Right ventricle myocardium inferior (tissue), 1 donor: ENCODE results near the gene MRPL44. TPM values are rescaled to one million over a fixed set of nuclear protein-coding genes. Genes with fewer than 3 reads are reported as not detected.
"Not testable (repeated sequence)": the region's sequence is repeated elsewhere in the genome, so short reads cannot be mapped to it uniquely, and the experiment has no call there.

Experiments
- ATAC-seq: fragments of 200-7000 bp; cut with Tn5 transposase; one replicate; pipeline ENCODE4 v1.9.1; 2020; ENCODE audit warnings: mild to moderate bottlenecking, moderate library complexity
- DNase-seq: peaks from one replicate; pipeline ENCODE4 v3.0.0; 2021; ENCODE audit errors: missing footprints
- intact Hi-C: fragments of 100-400 bp; cut with DNase I; formaldehyde crosslinking; loops from one replicate; pipeline ENCODE4 v1.11.0; 2022
- total RNA-seq: library from RNA; stranded (reverse); fragmentation: NEBNext Ultra II Directional; extraction: Animal tissue kit (Norgen Biotek cat#: 25700); gene quantifications from one replicate; pipeline ENCODE4 v1.2.1, GENCODE V29; 2021
- donor health status: DM: no; HTN: yes; CAD: no; lungs with severe emphysema.

The MRPL44 gene
- total RNA-seq, 1 donor from 2014 or later, result 36.5 TPM

DNA sequence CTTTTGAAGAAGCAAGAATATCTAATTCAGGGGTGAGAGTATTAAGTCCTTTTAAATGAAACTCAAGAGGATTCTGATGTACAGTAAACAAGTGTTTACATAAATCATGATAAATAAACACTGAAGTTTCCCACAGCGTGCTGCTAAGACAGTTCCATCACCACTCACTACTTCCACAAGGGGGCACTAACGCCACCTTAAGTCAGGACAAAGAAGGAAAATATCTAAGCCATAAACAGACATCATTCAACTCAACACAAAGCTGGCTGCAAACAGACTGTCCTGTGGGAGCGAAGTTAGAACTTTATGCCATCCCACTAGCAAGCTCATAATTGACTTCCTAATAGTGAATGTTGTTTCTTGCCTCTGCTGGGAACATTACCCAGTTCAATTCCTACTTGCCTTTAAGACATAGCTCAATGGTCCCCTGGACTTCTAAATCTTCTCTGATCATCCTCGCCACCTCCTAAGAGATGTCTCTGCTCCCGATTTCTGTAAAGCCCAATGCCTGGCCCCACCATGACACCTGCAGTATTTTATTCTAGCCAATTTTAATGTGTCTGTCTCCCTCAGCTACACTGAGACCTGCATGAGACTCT is 36.5 kb downstream of the MRPL44 start:
- intact Hi-C loops, result loop anchor here (1.0 kb wide), 1 partner anchor 291 kb away; no protein-coding TSS in a partner anchor
- DNase-seq (no peak), ATAC-seq (peak; percentile 63)

DNA sequence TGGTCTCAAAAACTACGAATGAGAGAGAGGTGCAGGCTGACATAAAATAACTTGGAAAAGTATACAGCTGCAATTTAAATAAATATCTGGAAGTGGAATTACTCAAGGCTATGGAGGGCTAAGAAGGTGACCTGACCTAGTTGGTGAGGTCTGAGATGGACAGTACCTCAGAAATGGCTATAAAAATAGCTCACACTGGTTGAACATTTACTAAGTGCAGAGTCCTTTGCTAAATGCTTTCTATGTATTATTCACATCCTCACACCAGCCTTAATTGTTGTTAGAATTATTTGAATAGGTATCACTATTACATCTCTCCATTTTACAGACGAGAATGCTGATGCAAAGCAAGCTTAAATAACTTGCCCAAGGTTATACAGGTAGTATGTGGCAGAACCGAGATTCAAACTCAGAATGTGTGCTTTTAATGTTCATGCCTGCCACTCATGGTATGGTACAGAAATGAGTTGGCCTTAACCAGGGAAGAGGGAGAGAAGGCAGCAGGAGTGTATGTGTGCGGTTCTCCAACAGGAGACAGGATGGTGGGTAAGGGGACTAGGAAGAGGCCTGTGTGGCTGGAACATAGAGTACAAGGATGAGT is 37.4 kb downstream of the MRPL44 start:
- ATAC-seq (no peak), DNase-seq (no peak)
- intact Hi-C loops, result loop anchor here (5.0 kb wide), 1 partner anchor 43 kb away; the partner anchor contains the start of gene SERPINE2

DNA sequence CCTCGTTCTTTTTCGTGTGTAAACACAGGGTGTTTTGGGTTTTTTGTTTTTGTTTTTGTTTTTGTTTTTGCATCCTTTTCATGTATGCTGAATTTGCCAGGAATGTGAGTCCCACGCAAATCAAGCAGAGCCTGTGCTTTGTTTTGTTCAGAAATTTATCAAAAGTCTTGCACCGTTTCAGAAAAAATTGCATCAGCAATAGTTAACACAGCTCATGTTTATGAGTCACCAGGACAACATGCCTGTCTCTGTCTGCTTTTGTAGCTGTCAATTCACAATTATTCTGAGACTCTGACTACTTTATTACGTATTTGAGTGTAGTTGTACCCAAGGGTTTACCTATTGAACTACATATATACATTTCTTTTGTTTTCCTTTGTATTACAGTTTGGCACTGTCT is 38.3 kb downstream of the MRPL44 start:
- no peak for DNase-seq
- intact Hi-C loops, result loop anchor here (5.0 kb wide), 1 partner anchor 42 kb away; the partner anchor contains the start of gene SERPINE2
- no peak for ATAC-seq

DNA sequence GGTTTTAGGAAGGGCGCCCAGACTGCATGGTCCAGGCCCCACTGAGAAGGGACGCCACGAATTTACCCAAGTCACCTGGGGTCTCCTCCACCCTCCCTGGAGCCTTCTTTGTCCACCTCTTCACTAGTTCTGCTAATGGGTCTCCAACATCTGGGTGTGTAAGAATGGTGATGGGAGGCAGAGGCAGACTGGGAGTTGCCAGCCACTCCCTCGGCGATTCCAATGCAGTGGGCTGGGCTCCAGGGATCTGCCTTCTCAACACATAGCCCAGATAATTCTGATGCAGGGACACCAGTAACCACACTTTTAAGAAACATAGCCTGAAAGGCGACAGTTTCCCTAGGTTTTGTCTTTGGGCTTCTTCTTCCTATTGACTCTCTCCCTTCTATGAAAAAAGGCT is 39.1 kb downstream of the MRPL44 start:
- ATAC-seq (no peak), DNase-seq (no peak)
- intact Hi-C loops, result loop anchor here (5.0 kb wide), 1 partner anchor 41 kb away; the partner anchor contains the start of gene SERPINE2

DNA sequence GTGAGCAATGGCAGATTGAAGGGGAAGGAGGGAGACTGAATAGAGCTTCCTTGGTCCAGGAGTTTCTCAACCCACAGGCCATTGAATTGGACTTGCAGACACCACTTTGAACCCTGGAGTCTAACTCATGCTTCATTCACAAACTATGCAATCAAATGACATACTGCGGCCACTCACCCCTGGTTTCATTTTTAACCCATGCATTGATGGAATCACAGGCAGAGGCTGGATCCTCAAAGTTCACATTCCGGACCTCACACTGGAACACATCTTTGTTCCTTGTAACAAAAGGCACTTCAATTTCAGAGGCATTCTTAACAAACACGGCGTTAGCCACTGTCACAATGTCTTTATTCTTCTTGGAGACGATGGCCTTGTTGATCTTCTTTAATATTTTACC is 40.7 kb downstream of the MRPL44 start:
- ATAC-seq, result no peak
- intact Hi-C loops, result loop anchor here (5.0 kb wide), 1 partner anchor 39 kb away; the partner anchor contains the start of gene SERPINE2

DNA sequence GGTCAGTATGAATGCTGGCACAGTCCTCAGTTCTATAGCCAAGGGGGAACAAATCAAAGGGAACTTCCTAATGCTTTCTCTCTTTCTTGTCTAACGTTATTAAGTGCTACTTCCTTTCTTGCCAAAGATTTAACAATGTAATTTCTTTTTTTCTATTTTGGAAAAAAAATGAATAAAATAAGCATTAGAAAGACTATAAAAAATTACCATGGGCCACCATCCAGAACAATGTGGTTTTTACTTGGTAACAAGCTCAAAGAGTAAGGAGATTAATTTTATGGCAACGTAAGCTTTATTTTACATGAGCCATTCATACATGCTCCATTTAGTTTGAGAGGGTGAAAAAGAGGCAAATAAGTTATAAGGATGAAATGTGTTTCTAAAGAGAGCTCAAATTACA is 41.7 kb downstream of the MRPL44 start:
- no peak for DNase-seq
- no peak for ATAC-seq
- intact Hi-C loops, result loop anchor here (5.0 kb wide), 1 partner anchor 38 kb away; the partner anchor contains the start of gene SERPINE2

More for the DNA sequence above, 40.7 kb downstream of the MRPL44 start:
- no peak for DNase-seq

DNA sequence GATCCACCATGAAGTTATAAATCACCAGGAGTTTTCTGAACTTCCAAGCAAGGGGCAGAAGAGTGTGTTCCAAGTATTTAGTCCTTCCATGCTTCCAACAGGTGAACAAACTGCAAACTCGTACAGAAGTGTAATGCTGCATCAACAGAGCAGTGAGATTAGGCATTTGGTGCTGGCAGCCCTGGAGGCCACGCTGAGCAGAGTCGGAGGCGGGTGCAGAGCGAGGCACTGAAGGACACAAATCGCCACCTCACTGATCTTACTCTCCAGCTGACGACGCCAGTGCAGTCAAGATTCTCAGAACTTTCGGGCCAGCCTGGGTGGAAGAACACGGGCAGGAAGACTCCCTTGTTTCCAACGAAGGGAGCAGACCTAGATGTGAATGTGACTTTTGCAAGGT is 42.6 kb downstream of the MRPL44 start:
- no peak for ATAC-seq
- no peak for DNase-seq
- intact Hi-C loops, result loop anchor here (5.0 kb wide), 1 partner anchor 37 kb away; the partner anchor contains the start of gene SERPINE2

DNA sequence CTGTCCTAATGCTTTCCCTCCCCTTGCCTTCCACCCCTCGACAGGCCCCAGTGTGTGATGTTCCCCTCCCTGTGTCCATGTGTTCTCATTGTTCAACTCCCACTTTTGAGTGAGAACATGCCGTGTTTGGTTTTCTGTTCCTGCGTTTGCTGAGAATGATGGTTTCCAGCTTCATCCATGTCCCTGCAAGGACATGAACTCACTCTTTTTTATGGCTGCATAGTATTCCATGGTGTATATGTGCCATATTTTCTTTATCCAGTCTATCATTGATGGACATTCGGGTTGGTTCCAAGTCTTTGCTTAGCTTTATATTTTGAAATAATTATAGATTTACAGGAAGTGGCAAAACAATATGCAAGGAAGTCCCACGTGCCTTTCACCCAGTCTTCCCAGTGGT is 43.4 kb downstream of the MRPL44 start:
- ATAC-seq, intact Hi-C loops, DNase-seq: not testable (repeated sequence)

DNA sequence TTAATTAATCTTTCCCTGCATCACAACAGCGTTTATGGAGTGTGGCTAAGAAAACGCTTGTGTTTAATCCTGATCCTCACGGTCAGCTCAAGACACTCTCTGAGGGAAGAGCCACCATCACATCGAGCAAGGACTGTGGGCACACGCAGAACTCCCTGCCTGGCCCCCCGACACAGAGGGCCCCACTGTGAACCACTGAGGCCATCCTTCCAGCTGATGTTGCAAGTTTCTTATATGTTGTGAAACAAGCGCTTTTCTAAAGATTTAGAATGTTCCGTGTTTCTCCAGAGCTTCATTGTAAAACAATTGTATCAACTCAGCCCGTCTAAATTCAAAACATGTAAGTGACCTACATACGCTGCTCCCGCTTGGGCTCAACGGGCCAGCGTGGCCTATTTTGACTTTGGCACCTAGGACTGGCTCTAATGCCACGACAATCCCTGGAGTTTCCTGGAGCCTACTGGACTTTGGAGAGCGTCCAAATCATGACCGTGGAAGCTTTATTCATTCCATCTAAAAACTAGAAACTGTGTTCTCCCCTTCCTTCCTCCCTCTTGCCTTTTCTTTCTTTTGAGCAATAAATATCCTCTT is 46.9 kb downstream of the MRPL44 start:
- intact Hi-C loops, result no loop called here
- DNase-seq (no peak), ATAC-seq (peak; percentile 62)

DNA sequence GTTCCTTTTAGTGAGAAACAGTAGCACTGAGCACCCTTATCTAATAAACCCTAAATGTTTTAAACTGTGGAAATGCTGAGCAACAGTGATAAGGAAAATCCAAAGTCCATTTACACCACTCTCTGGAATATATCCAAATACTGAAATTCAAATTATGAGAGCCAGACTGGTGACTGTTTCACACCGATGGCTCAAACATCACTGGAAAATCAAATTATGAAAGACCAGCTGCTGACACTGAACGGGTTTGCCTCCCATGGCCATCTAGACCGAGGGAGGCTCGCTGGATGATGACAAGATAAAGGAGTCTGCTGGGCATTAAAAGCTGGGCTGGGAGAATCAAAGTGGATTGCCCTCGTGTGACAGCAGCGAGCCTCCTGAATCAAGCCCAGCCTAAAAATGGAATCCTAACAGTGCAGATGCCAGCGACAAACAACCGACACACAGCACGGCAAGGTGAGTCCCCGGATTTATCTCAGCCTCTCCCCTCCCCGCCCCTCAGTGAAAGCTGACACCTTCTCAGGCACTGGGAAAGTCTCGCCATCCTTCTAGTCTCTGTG is 51.5 kb downstream of the MRPL44 start:
- ATAC-seq (no peak), DNase-seq (no peak)
- intact Hi-C loops, result no loop called here

DNA sequence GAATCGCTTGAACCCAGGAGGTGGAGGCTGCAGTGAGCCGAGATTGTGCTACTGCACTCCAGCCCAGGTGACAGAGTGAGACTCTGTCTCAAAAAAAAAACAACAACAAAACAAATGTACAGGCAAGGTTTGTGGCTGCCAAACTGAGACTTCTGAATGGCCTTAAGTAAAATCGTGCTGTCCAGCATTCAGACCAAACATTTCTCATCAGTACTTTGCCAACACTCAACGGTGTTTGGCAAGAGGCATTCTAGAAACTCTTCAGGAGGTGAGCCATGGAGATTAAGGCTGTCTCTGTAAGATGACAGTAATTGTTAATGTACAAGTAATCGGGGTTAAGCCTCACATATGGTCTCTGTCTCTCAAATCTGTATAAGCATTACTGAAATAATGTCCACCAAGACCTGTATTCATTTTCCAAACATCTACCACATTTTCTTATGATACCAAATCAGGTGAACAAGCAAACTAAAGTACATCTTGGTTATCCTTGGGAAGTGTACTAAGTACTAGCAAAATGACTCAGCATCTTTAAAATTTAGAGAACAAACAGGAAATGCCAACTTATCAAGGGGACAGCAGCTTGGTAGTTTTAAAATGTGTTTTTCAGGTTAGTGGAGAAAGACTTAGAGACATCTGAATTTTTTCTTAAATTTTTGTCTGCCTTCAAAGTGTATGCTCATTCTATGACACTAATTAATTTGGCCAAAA is 52.5 kb downstream of the MRPL44 start:
- no peak for ATAC-seq
- no peak for DNase-seq
- intact Hi-C loops, result no loop called here

DNA sequence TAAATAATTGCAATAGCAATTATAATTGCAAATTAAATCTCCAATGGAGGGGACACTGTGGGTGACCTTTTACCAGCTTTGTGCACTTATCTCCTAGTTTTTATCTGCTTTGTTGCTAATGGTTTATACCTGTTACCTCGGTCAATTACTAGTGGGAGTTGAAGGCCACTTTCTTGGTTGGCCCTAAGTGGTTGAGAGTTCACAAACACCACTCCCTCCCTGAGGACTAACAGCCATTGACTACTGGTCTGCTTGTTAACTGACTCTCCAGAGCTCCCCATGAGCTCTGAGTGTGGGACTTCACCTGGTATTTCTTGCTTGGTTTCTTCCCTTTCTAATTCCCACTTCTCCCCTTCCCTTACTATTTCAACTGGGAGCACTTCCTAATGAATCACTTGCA is 54.6 kb downstream of the MRPL44 start:
- intact Hi-C loops, result no loop called here
- DNase-seq, result no peak
- ATAC-seq, result no peak

DNA sequence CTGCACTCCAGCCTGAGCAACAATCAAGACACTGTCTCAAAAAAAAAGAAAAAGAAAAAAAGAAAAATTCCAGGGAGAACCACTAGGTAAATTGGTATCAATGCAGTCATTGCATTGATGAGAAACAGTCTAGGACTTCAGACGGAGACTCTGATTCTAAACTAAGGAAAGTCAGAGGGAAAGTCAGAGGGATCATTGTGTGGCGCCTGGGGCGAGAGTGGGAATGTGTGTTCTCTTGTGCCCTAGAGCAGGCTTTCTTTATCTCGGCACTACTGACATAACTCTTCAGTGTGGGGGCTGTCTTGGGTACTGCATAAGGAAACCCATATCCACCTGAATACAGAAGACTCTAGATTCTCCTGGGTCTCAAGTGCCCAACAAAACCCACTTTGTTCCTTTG is 57.1 kb downstream of the MRPL44 start:
- ATAC-seq (no peak), DNase-seq (no peak)
- intact Hi-C loops, result no loop called here

DNA sequence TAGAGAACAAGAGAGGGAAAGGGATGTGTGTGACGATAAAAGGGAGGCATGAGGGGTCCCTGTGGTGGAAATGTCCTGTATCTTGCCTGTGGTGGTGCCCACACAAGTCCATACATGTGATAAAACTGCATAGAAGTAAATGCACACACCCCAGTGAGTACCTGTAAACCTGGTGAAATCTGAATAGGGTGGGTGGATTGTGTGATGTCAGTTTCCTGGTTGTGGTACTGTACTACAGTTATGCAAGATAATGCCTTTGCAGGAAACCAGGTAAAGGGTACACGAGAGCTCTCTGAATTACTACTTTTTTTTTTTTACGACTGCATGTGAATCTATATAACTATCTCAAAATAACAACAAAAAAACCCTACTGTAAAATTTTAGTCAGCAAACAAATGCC is 59.7 kb downstream of the MRPL44 start:
- intact Hi-C loops, result no loop called here
- DNase-seq (no peak), ATAC-seq (no peak)

Other genes starting within 250 kb of the MRPL44 start
- 0.35 TPM for gene AP1S3, start 119.9 kb upstream of the MRPL44 start, total RNA-seq
- gene WDFY1, start 12.1 kb upstream of the MRPL44 start, total RNA-seq, result 13.4 TPM
- gene SERPINE2, start 81.8 kb downstream of the MRPL44 start, total RNA-seq, result 6.1 TPM